Stimulated activated CD4-positive, alpha-beta T cell treated with anti-CD3 and anti-CD28 coated beads, Interleukin-15, amount 100 ng/mL, for 1 hour (primary cell): ENCODE results near the gene TPK1.
"Not testable (repeated sequence)": the region's sequence is repeated elsewhere in the genome, so short reads cannot be mapped to it uniquely, and the experiment has no call there.

Source experiments
- DNase-seq, 2 donors: peaks; one replicate each; pipeline ENCODE4 v3.0.0-alpha.2; 2020; ENCODE audit warnings: low read depth in 1 of 2, low spot score in 1 of 2

Gene TPK1

DNA sequence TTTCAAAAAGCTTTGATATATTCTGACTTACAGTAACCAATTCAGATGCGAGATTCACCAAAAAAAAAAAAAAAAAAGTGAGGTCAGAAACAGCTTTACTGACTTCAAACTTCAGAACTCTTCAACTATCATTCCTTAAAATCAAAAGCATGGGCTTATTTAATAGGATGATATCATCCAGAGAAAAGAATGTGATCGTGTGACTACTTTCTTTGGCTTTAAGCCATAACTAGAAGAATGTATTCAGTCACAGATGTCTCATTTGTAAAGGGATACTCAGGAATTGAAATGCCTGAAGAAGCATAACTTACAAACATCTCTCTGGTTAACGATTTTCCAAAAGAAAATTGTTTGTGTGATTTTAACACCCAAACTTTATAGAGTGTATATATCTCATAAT lies 11.5 kb downstream of the TPK1 start:
- DNase-seq: no peak

DNA sequence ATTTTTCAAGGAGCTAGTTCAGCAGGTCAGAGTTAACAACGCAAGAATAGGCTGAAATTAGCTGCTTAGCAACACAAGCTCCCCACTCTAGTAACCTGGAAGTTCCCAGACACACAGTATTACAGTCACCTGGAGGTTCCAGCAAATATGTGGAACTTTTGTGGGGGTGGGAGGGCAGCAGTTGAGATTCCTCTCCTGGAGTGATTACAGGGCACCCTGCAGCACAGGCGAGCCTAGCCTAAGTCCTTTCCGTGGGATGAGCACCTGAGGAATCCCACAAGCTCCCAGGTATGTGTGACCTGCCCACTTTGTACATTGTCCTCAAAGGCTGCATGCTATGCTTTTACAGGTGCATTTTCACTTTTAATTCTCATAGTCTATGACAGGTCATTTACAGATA lies 13.6 kb downstream of the TPK1 start:
- DNase-seq: no peak

DNA sequence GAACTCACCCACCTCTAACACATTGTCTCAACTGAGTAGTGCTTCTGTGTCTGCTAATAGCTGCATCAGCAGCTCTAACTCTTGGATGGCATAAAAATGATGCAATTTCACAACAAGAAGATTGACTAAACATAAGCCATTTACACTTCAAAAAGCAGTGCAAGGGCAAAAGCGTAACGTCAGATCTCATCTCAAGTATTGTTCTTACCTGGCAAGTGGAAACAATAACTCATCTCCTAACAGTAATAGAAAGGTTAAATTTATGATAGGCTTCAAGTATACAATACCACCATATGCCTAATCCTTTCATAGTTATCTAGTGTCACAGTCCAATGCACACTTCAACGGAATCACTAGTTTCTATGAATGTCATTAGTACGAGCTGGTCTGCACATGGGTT lies 14.8 kb downstream of the TPK1 start:
- DNase-seq: no peak

DNA sequence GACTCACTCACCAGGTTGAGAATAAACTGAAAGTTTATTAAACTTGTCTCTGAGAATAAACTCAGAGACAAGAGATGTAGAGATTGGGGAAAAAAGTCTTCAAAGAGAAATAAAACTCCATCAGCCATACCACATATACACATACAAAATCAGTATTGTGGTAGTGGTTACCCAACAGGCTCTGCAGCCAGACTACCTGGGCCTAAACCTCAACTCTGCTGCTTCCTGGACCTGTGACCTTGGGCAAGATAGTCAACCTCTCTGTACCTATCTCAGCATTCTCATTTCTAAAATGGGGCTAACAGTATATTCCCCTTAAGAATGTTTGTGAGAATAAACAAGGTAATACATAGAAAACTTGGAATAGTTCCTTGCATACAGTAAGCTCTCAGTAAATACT lies 15.3 kb downstream of the TPK1 start:
- no peak for DNase-seq

DNA sequence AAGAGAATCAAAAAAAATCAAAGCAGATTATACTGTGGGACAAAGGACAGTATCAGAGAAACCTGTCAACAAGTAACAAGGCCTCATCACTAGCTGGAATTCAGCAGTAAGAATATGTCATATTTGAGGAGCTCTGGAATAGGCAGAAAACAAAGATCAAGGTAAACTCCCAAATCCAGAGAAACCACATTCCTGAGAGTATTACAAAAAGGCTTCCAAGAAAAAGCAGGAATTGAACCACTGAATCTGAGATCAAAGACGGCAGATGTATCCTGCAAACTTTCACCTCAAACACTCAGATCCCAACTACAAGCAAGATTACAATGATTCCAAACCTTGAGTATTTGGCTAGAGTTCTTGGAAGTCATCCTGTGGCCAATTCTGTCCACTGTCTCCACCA lies 16.3 kb downstream of the TPK1 start:
- no peak for DNase-seq

DNA sequence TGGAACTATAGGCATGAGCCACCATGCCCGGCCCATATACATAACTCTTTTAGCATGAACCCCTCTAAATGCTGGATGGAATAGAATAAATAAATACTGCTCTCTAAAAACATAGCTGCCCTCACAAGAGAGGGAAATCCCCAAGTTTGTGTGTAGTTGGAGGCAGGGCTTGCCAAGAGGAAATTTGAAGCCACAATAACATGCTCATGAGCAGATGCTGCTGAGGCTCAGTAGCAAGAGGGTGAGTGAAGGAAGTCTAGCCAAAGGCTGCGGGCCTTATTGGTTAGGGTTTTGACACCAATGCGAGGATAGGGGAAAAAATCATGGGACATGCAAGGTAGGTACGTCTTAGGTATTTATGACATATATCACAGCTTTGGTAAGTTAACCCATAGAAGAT lies 17.3 kb downstream of the TPK1 start:
- peak in 1 of 2 donors; percentile 12 for DNase-seq

DNA sequence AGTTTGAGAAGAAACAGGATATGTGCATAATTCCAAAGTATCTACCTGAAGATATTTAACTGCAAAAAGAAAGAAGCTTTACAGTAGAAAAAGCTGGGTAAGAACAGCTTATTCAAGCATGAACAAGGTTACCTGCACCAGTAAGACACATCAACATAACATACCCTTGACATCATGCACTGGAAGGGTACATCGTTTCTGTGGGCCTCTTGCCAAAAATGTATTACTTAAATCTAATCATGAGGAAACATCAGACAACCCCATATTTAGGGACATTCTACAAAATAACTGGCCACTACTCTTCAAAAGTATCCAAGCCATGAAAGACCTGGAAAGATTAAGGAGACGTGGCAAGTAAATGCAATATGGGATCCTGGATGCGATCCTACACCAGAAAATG lies 18.9 kb downstream of the TPK1 start:
- no peak for DNase-seq

DNA sequence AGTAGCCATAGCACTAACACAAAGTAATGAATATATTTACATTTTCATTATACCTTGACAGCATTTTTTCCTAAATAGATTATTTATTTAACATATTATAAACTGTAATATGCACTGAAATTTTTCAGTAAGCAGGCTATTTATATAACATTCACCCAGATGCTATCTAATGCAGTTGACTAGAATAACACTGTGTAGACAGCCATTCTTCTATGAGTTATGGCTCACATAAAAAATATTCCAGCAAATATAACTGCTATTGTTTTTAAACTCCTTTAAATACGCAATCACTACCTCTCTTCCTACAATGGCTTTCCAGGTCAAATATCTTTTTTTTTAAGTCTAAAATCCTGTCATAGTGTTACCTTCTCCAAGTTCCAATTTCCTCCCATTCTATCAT lies 21.6 kb downstream of the TPK1 start:
- DNase-seq: no peak

DNA sequence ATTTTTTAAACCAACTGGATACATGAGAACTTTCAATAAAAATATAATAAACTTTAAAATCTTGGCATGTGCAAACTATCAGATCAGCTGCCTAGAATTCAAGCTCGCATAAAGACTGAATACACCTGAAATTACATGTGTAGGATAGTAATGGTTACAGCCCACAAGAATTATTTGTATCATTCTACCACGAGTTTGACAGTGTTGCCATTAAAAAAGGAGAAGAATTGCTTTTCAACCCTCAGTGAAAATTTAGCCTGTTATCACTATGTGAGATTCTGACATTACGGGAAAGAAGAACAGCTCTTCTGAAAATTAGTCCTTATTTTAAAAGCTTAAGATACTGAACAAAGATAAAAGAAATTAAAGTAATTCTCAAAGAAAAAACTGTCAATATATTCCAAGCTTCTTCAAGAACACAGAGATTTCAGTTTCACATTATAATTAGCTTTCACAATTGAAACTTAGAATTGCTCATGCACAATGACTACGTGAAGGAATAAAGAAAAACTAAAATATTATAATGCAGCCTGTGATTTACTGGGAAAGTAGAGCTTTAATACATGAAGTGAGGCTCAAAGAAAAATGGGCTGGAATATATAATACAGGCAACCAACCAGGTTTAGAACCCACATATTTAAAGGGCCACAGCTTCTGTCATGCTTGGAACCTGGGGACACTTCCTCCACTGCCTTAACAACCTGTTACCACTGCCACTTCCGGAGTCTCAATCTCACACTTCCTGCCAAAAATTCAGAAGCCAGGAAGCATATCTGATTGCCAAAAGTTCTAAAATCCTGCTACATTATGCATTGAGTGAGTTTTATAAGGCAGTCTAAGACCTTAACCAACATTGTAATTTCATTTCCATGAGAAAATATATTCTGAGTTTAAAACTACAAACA lies 23.2 kb downstream of the TPK1 start:
- no peak for DNase-seq

DNA sequence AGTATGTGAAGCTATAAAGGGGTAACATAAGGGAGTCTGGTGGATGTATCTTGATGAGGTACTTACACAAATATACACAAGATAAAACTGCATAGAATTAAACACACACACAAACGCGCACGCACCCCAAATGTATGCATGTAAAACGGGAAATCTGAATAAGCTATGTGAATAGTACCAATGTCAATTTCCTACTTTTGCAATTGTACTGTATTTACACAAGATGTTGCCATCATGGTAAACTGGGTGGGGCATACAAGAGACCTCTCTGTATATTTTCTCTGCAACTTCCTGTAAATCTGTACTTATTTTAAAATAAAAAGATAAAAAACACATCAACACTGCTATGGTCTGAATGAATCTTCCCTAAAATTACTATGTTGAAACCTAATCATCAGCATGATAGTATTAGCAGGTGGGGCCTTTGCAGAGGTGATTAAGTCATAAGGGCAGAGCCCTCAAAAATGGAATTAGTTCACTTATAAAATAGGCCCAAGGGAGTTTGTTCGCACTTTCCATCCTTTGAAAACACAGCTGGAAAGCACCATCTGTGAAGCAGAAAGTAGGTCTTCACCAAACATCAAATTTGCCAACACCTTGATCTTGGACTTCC lies 30.1 kb downstream of the TPK1 start:
- no peak for DNase-seq

DNA sequence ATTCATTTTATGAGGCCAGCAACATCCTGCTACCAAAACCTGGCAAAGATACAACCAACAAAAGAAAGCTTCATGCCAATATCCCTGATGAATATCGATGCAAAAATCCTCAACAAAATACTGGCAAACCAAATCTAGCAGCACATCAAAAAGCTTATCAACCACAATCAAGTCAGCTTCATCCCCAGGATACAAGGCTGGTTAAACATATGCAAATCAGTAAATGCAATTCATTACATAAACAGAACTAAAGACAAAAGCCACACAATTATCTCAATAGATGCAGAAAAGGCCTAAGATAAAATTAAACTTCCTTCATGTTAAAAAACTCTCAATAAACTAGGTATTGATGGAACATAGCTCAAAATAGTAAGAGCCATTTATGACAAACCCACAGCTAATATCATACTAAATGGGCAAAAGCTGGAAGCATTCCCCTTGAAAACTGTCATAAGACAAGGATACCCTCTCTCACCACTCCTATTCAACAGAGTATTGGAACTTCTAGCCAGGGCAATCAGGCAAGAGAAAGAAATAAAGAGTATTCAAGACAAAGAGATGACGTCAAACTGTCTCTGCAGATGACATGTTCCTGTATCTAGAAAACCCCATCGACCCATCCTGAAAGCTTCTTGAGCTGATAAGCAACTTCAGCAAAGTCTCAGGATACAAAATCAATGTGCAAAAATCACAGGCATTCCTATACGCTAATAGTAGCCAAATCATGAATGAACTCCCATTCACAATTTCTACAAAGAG lies 35.0 kb downstream of the TPK1 start:
- DNase-seq: not testable (repeated sequence)

DNA sequence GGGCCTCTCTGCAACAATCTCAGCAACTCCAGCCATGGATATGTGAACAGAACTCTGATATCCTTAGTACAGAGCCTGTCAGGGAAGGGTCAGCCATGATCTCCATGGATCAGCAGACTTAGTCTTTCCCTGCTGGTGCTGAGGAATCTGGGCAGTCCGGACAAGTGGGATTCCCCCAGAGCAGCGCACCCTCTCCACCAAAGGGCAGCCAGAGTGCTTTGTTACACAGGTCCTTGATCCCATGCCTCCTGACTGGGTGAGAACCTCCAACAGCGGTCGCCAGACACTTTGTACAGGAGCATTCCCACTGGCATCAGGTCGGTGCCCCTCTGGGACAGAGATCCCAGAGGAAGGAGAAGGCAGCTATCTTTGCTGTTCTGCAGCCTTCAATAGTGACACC lies 38.9 kb downstream of the TPK1 start:
- DNase-seq: no peak

DNA sequence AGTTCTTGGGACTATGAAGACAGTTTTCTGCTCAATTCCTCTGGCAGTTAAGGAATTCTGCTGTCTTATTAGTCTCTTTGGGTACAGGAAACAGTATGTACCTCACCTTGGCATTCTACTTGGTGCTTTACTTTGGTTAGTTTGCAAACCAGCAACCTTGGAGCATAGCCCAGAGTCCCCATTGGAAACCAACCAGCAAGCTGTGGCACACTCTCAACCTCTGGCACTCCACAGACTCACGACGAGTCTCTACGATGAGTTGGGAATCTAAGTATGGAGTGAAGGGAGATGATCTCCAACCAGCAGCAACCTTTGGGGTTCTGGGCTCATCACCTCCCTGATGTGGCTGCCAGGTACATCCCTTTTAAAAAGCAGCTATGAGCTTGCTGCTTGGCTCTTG lies 43.8 kb downstream of the TPK1 start:
- DNase-seq: no peak

DNA sequence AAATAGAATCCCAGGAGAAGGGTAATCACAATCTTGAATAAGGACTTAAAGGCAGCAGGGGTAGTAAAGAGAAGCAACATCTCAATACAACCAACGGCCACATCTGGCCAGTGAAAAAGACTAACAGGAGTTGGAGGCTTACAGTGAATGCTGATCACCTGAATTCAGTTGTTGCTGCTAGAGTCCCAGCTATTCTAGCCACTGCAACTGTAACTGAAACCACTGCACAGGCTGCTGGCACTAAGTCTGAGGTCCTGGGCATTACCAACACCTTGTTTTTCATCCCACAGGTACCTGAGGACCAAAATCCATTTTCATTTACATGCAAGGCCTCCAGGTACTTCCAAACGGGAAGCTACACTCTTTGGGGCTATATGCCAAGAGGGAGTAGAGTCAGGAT lies 44.4 kb downstream of the TPK1 start:
- DNase-seq: no peak

DNA sequence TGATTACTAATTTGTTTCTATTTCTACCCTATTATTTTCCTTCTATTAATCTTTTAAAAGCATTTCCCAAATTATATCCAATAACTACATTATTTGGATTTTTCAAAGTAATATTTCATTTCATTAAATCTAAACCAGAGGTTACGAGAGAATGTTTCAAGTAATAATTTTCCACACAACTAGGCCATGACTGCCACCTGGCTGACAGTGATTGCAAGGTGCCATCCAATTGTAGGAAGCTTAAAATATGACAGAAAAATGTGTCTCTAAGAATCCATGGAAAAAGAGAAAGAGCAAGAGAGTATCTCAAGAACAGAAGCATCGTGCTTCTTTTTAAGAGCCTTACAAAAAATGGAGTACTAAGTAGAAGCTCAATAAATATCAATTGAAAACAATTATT lies 48.7 kb downstream of the TPK1 start:
- no peak for DNase-seq

DNA sequence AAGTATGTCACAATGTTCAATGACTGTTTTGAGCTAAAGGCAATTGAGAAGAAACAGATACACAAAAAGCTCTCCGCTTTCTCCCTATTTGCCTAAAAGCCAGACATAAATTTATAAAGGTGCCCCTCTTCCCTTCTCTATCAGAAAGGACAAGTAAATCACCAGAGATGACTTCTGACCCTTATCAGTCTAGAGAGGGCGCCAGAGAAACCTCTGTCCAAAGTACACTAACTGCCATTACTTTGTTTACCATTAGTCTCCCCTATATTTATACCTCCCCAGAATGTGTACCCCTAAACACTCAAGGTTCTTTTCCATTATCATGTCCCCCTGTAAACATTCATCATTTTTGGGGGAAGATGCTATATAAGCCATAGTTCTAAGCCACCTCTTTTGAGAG lies 49.3 kb downstream of the TPK1 start:
- no peak for DNase-seq

DNA sequence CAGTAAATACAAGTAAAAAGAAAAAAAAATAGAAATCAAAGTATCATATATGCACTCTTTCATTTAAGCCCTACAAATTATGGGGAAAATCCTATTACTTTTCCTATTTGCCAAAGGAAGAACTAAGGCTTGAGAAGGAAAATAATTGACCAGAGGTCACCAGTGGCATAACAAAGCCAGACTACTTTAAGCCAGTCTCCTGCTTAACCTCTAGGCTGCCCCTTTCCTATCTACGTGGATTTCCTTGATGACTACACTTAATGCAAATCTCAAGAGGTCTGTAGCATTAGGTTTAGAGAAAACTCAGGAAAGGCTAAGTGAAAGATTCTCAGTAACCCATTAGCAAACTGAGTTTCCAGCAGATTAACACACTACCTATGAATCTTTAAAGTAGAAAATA lies 49.8 kb downstream of the TPK1 start:
- no peak for DNase-seq

DNA sequence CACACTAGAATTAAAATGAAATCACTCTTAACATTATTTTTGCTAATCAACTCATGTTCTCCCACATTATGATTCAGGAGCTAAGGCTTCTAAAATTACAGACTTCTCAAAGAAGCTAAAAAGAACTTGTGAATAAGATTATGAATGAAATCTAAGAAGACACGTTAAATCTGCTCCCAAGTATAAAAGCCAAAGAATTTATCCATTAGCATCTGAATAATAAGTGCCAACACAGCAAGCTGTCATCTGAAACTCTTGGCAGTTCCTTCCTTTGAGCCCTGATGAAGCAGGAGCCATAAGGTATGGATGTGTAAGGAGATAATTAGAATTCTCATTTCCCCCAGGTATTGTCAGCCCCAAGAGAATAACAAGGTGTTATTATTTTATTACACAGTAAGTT lies 50.3 kb downstream of the TPK1 start:
- DNase-seq: no peak

DNA sequence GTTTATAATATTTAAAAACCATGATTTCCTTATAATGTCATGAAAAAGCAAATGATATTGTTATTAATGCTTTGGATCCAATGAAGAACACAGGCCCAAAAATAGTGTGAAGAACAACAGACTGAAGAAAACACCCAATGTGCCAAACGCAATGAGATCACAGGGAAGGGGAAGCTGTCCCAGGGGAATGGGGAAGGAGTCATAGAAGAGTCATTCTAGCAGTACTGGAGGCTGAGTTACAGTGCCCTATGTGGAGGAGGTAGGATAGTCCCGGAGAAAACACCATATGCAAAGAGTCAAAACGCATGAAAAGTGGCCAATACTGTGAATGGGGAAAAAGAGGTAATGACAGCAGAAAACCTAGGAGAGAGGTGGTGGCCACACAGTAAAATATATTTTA lies 50.9 kb downstream of the TPK1 start:
- DNase-seq: no peak

DNA sequence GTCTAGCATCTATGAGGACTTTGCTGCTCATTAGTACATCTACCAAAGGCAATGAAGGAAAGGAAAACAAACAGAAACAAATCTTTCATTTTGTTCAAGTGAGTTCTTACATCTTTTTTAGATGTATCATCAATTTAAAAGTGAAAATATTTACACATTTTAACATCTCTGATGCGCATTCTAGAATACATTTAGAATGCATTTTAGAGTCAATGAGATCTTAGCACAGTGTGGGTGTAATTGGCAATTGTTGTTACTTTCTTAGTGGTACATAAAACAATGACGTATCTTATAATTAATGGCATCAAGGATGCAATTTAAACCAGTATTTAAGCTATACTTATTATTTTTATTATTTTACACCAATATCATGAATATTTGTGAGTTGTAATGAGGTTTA lies 51.4 kb downstream of the TPK1 start:
- DNase-seq: no peak

DNA sequence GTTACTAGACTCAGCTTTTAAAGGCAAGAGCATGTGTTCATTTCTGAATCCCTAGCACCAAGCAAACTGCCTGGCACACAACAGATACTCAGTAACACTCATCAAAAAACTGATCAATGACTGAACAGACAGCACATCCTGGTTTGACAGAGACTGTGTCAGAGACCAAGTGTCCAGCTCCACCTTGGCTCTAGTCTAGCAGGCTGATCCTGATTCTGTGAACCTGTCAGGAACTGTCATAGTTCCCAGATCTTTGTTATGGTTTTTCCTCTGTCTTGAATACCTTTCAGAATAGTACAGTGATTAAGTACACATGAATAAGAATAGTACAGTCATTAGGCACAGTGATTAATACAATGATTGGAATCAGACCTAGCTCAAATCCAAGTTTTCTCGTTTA lies 53.0 kb downstream of the TPK1 start:
- DNase-seq: no peak

DNA sequence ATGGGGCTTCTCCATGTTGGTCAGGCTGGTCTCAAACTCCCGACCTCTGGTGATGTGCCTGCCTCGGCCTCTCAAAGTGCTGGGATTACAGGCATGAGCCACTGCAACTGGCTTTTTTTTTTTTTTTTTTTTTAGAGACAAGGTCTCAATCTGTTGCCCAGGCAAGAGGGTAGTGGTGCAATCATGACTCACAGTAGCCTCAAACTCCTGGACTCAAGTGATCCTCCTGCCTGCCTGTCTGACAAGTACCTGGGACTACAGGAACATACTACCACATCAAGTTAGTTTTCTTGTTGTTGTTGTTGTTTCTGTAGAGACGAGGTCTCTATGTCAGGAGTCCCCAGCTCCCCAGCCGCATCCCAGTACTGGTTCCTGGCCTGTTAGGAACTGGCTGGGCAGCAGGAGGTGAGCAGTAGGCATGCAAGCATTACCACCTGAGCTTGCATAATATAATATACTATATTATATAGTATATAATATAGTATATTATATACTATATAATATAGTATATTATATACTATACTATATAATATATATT lies 55.7 kb downstream of the TPK1 start:
- no peak for DNase-seq
